HEK293T (cell line): ENCODE results near the gene FAM171A2.

Experiments used
- CTCF ChIA-PET: fragments of 350-600 bp; formaldehyde crosslinking; extraction: SDS; loops from one replicate; lab custom pipeline; 2021; ENCODE audit warnings: antibody characterized with exemption, inconsistent platforms; lab: Yijun Ruan, JAX
- POLR2A ChIA-PET: fragments of 350-600 bp; formaldehyde crosslinking; extraction: SDS; loops from one replicate; lab custom pipeline; 2020; ENCODE audit warnings: antibody characterized with exemption, inconsistent platforms; lab: Yijun Ruan, JAX
- DNase-seq: peaks from one replicate; pipeline ENCODE4 v3.0.0; 2012; ENCODE audit warnings: mixed read lengths; ENCODE audit errors: extremely low spot score
- ARNT ChIP-seq: fragments of 450-650 bp; IDR thresholded peaks from 2 replicates; pipeline ENCODE4 v1.6.1; 2017; ENCODE audit warnings: mild to moderate bottlenecking
- BHLHE40 ChIP-seq: fragments of 450-650 bp; IDR thresholded peaks from 2 replicates; pipeline ENCODE4 v1.6.1; 2016; ENCODE audit warnings: mild to moderate bottlenecking, moderate library complexity, borderline replicate concordance
- CTBP1 ChIP-seq: fragments of 450-650 bp; IDR thresholded peaks from 2 replicates; pipeline ENCODE4 v1.6.1; 2016; ENCODE audit warnings: borderline replicate concordance
- ELF4 ChIP-seq: fragments of 450-650 bp; IDR thresholded peaks from 2 replicates; pipeline ENCODE4 v1.6.1; 2017; ENCODE audit warnings: antibody characterized with exemption
- FOXA1 ChIP-seq: fragments of 450-650 bp; IDR thresholded peaks from 2 replicates; pipeline ENCODE4 v1.6.1; 2016; ENCODE audit warnings: mild to moderate bottlenecking
- FOXK2 ChIP-seq: fragments of 450-650 bp; IDR thresholded peaks from 2 replicates; pipeline ENCODE4 v1.6.1; 2016; ENCODE audit warnings: mild to moderate bottlenecking
- FOXM1 ChIP-seq: fragments of 450-650 bp; IDR thresholded peaks from 2 replicates; pipeline ENCODE4 v1.6.1; 2017; ENCODE audit warnings: mild to moderate bottlenecking, borderline replicate concordance
- HDGF ChIP-seq: fragments of 450-650 bp; IDR thresholded peaks from 2 replicates; pipeline ENCODE4 v1.6.1; 2017; ENCODE audit warnings: antibody characterized with exemption, borderline replicate concordance
- L3MBTL2 ChIP-seq: fragments of 450-650 bp; conservative IDR thresholded peaks from 2 replicates; pipeline ENCODE4 v1.6.1; 2016; ENCODE audit warnings: mild to moderate bottlenecking
- LEF1 ChIP-seq: fragments of 450-650 bp; IDR thresholded peaks from 2 replicates; pipeline ENCODE4 v1.6.1; 2017; ENCODE audit warnings: mild to moderate bottlenecking, borderline replicate concordance
- NFRKB ChIP-seq: fragments of 450-650 bp; IDR thresholded peaks from 2 replicates; pipeline ENCODE4 v1.6.1; 2016; ENCODE audit warnings: mild to moderate bottlenecking, moderate library complexity
- PKNOX1 ChIP-seq: fragments of 450-650 bp; IDR thresholded peaks from 2 replicates; pipeline ENCODE4 v1.6.1; 2016
- SP1 ChIP-seq: fragments of 450-650 bp; IDR thresholded peaks from 2 replicates; pipeline ENCODE4 v1.6.1; 2017
- SUZ12 ChIP-seq: fragments of 450-650 bp; IDR thresholded peaks from 2 replicates; pipeline ENCODE4 v1.6.1; 2016; ENCODE audit warnings: mild to moderate bottlenecking
- TARDBP ChIP-seq: fragments of 450-650 bp; IDR thresholded peaks from 2 replicates; pipeline ENCODE4 v1.6.1; 2016
- ZNF384 ChIP-seq: fragments of 450-650 bp; IDR thresholded peaks from 2 replicates; pipeline ENCODE4 v1.6.1; 2016

FAM171A2 gene

GRCh38 chr17:44359006-44359405 lies 4.6 kb downstream of the FAM171A2 start:
- TF ChIP-seq ELF4: no peak
- no peak for TF ChIP-seq SP1
- TF ChIP-seq CTBP1: no peak
- no peak for TF ChIP-seq ZNF384
- no peak for TF ChIP-seq NFRKB
- TF ChIP-seq BHLHE40: no peak
- no peak for TF ChIP-seq LEF1
- TF ChIP-seq ARNT: no peak
- no peak for DNase-seq
- ChIA-PET CTCF (interaction anchor here (1.5 kb wide), 1 partner anchor 9 kb away, joined by 4 read pairs; no protein-coding TSS in a partner anchor), POLR2A (interaction anchor here (2.6 kb wide), 1 partner anchor 14 kb away, joined by 14 read pairs; the partner anchor contains the start of gene GRN)

GRCh38 chr17:44358066-44358465 lies 5.6 kb downstream of the FAM171A2 start:
- ChIA-PET CTCF (interaction anchor here (0.6 to 1.1 kb wide), 3 partner anchors 17 to 165 kb away, joined by 3 to 4 read pairs (median 3); no protein-coding TSS in a partner anchor), POLR2A (interaction anchor here (1.1 to 2.6 kb wide), 3 partner anchors 13 to 146 kb away, joined by 3 to 14 read pairs (median 4); partner anchors contain the start of gene GRN)
- no peak for DNase-seq
- TF ChIP-seq NFRKB (no peak), FOXK2 (no peak), ARNT (no peak), CTBP1 (no peak)

- ChIA-PET POLR2A (no interaction called here), CTCF (no interaction called here)
- no peak for DNase-seq
- TF ChIP-seq L3MBTL2 (no peak), ARNT (no peak), NFRKB (no peak), HDGF (no peak), ELF4 (no peak), FOXA1 (no peak), FOXM1 (no peak), ZNF384 (no peak), SUZ12 (no peak), LEF1 (no peak), FOXK2 (no peak), PKNOX1 (no peak), CTBP1 (no peak), SP1 (no peak)
These were observed 7.4 kb downstream of the FAM171A2 start for GRCh38 chr17:44356241-44356640.

- ChIA-PET CTCF (no interaction called here), POLR2A (no interaction called here)
- no peak for DNase-seq
These were observed 8.0 kb downstream of the FAM171A2 start for GRCh38 chr17:44355642-44356099.

GRCh38 chr17:44354582-44355561 lies 8.8 kb downstream of the FAM171A2 start:
- ChIA-PET CTCF (no interaction called here), POLR2A (no interaction called here)
- no peak for TF ChIP-seq NFRKB
- no peak for TF ChIP-seq ARNT
- TF ChIP-seq PKNOX1: no peak
- DNase-seq: no peak

More at GRCh38 chr17:44355642-44356099, 8.0 kb downstream of the FAM171A2 start:
- TF ChIP-seq TARDBP: no peak
- no peak for TF ChIP-seq NFRKB
- no peak for TF ChIP-seq ZNF384
- TF ChIP-seq ELF4: no peak
- TF ChIP-seq FOXK2: no peak
- no peak for TF ChIP-seq SUZ12
- TF ChIP-seq HDGF: no peak
- no peak for TF ChIP-seq BHLHE40
- no peak for TF ChIP-seq L3MBTL2
- no peak for TF ChIP-seq SP1
- TF ChIP-seq PKNOX1: no peak
- TF ChIP-seq FOXM1: no peak
- TF ChIP-seq LEF1: no peak
- TF ChIP-seq ARNT: no peak
- TF ChIP-seq FOXA1: no peak
- TF ChIP-seq CTBP1: no peak

GRCh38 chr17:44353672-44354331 lies 9.9 kb downstream of the FAM171A2 start:
- no peak for DNase-seq

More at GRCh38 chr17:44353672-44354331, 9.9 kb downstream of the FAM171A2 start:
- ChIA-PET POLR2A (interaction anchor here (1.2 kb wide), 1 partner anchor 32 kb away, joined by 3 read pairs; no protein-coding TSS in a partner anchor), CTCF (no interaction called here)
- TF ChIP-seq NFRKB: no peak
- TF ChIP-seq FOXA1: no peak
- no peak for TF ChIP-seq TARDBP
- TF ChIP-seq BHLHE40: no peak
- no peak for TF ChIP-seq SUZ12
- TF ChIP-seq FOXM1: no peak
- no peak for TF ChIP-seq ARNT
- TF ChIP-seq HDGF: no peak
- no peak for TF ChIP-seq ZNF384
